Activated gamma-delta T cell (primary cell): ENCODE results near the gene ZBTB20.
"Not testable (repeated sequence)": the region's sequence is repeated elsewhere in the genome, so short reads cannot be mapped to it uniquely, and the experiment has no call there.

Experiments used
- DNase-seq: peaks from one replicate; lab custom pipeline; 2025; lab: John Stamatoyannopoulos, UW
- total RNA-seq, 2 donors: gene quantifications; one replicate each; lab custom pipeline; 2026; lab: John Stamatoyannopoulos, UW

Gene ZBTB20
- 98.1 to 115 reads per million in 2 donors for total RNA-seq

GRCh38 chr3:115146418-115147328 is at the start of gene ZBTB20:
TSS of gene ZBTB20 (minus strand) at chr3:115147288.
- DNase-seq: peak; percentile 65

DNA sequence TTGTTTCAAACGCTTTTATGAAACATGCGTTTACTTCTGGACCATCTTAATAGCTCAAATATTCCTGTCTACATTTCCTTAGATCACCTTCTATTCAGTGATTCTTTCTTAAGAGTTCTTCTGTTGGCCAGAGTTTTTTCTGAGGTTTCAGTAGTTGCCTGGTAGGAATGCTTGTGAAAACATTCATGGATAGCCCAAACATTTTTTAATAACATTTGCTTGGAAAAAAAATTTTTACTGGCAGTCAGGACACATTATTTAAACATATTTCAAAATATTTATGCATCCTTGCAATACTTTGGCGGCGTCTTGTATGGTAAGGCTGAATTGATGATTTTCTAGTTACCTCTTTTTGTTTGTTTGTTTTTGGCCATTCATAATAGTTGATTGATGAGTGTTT is 47.4 kb upstream of the ZBTB20 start:
- no peak for DNase-seq

- DNase-seq: no peak
These were observed 43.7 kb upstream of the ZBTB20 start for GRCh38 chr3:115190747-115191146.

DNA sequence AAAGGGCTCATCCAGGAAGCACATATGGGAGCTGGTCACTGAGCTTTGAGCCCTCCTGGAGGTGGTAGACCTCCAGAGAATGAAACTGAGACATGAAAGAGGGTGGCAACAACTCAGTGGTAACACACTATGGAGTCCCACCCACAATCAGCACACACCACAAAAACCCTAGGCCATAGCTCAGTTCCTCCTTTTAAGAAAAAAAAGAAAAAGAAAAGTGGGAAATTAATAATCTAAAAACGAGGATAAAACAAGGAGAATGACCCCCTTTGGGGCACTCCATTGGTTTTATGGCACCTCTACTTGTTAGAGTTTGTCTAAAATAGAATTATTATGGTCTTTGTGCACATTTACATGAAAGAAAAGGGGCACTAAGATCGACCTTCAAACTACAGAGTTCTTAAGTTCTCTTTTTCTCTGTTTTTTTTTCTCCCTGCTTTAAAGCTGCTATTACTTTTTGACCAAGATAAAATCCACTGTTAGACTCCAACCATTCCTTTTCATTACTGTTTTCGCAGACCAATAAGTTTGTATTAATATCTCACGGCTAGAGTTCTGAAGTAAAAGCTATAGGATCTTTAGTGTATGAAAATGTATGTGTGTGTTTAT is 40.2 kb upstream of the ZBTB20 start:
- no peak for DNase-seq

DNA sequence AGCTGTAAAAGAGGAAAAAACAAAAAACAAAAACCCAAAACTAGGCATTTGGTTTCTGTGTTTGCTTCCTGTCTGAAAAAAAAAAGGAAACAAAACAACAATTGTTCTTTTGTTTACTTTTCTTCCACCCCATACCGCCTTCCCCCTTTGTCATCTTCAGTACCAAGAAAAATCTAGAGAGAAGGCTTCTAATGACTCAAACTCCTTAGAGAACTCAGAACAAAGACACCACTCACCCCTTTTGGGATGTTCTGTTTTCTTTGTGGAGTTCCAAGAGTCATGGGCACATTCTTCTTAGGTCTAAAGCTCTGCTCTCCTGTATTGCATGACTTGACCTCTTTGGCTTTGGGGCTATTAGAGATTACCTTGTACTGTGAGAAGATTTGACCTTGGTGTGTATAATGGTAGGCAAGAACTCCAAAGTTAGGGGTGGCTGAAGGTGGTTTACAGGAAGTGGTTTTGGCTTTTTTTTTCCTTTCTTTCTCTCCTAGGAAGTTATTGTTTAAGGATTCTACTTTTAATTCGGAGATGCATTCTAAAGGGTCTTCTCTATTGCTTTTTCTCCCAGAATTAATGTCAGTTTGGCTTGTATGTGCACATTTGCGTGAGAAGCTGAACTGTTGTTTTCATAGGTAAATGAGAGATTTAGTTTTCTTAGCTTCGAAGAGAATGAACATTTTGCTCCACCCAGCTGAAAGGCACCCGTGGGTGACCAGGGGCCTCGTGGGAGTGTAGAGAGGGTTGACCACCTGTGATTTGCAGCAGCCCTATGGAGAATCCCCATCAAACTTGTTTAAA is 39.5 kb upstream of the ZBTB20 start:
- DNase-seq: no peak

DNA sequence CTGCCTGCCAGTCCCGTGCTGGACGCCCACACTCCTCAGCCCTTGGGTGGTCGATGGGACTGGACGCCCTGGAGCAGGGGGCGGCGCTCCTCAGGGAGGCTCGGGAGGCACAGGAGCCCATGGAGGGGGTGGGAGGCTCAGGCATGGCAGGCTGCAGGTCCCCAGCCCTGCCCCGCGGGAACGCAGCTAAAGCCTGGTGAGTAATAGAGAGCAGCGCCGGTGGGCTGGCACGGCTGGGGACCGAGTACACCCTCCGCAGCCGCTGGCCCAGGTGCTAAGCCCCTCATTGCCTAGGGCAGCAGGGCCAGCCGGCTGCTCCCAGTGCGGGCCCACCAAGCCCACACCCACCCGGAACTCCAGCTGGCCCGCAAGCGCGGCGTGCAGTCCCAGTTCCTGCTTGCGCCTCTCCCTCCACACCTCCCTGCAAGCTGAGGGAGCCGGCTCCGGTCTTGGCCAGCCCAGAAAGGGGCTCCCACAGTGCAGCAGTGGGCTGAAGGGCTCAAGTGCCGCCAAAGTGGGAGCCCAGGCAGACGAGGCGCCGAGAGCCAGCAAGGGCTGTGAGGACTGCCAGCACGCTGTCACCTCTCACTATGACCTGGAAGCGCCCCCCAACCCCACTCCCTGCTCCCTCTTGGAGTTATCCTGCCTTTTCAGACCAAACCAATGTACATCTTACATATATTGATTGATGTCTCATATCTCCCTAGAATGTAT is 37.9 kb upstream of the ZBTB20 start:
- not testable (repeated sequence) for DNase-seq

DNA sequence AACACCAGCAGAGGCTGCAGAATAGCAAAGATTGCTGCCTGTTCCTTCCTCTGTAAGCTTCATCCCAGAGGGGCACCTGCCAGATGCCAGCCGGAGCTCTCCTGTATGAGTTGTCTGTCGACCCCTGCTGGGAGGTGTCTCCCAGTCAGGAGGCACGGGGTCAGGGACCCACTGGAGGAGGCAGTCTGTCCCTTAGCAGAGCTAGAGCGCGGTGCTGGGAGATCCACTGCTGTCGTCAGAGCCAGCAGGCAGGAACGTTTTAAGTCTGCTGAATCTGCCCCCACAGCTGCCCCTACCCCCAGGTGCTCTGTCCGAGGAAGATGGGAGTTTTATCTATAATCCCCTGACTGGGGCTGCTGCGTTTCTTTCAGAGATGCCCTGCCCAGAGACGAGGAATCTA is 31.8 kb upstream of the ZBTB20 start:
- not testable (repeated sequence) for DNase-seq

DNA sequence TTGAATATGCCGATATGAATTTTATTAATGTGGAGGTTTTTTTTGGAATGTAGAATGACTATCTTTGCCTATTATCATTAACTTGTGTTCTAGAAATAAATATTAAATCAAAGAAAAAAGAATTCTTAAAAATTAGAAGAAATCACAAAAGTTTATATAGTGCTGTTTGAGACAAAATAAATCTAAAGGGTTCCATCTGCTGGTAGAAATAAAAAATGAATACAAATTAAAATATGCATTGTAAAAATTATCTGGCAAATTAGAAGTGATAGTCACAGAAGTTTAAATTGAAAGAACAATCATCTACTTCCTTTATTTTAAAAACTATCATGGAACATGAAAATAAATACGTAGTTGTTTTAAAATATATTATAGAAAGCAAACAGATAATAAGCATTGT is 22.7 kb upstream of the ZBTB20 start:
- no peak for DNase-seq

DNA sequence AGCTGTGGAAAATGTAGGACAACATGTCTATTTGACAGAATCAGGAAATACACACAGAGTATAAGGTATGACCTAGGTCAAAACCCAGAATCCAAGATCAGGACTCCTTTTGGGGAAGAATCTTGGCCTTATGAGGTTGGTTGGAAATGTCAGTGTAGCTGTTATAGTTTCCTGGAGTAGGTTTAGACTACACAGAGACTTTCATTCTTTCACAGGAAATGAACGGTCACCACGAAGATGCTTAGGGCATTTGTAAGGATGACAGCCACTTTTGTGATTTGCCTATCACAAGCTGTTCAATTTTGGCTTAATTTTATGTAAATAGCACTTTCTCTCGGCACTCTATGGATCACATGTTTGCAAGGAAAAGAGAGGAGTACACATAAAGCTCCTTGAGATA is 18.6 kb upstream of the ZBTB20 start:
- no peak for DNase-seq

GRCh38 chr3:115165266-115165665 is 18.2 kb upstream of the ZBTB20 start:
- no peak for DNase-seq

DNA sequence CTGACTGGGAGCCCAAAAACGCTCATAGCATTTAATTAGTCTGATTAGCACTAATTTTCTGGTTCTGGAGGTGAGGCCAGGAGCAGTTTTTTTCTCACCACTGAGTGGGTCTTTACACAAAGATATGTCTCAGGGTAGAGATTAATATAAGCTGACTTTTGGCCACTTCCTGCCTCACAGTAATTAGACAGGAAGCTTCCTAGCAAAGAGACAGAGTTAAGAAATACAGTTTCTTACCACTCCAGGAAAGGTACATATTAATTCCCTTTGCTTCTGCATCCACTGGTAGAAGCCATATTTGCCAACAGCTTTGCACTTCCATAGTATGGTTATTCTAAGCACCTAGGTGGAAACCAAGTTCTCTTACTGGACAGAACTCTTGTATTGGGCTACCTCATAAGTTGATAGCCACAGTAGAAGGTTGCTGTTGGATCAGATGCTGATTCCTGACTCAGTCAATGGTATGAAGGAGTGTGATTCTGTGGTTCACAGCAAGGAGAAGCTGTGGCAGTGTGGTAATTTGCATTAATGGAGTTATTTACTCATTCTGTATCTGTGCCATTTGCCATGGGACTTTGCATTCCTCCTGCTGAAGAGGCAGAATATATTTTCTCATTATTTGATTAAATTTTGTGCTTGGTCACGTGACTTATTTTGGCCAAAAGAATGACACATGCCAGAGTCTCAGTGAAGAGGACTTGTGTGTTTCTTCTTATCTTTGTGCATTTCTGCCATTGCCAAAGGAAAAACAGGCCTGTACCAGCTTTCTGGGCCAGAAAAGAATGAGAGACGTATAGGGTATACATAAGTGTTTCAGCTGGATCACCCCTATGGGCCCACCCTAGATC is 17.5 kb upstream of the ZBTB20 start:
- no peak for DNase-seq

DNA sequence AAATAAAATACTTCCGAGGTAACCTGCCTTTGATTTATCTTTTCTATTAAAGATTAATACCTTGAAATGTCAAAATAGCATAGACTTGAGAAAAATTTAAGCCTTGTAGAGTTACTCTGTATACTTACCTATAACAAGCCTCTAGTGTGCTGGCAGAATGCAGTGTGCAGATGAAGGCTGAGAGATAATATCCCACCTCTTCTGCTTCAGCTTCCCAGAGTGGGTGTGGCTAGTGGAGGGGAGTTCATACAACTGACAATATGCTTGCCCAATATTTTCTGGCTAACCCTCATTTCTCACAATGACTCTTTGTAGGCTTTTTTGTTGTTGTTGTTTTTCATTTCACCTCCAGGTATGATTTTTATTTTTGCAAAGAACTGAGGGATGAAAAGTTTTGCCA is 15.7 kb upstream of the ZBTB20 start:
- no peak for DNase-seq

GRCh38 chr3:115161866-115162265 is 14.8 kb upstream of the ZBTB20 start:
- no peak for DNase-seq

- no peak for DNase-seq
These were observed 14.2 kb upstream of the ZBTB20 start for GRCh38 chr3:115161168-115161834.

DNA sequence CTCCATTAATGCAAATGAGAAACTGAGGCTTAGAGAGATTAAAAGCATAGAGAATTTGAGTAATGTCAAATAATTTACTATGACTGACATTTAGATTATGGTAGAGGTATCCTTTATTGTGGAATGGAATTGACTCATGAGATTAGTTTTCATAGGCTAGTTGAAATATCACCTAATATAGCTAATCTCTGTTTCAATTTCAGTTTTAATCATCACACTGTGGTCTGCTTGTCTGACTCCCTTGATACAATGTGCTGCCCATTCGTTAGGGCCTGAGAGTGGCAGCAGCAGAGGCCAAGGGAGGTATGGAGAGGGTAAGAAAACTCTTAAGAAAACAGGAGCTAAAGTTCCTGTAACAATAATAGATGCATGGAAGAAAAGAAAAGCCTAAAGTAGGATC is 13.2 kb upstream of the ZBTB20 start:
- no peak for DNase-seq

DNA sequence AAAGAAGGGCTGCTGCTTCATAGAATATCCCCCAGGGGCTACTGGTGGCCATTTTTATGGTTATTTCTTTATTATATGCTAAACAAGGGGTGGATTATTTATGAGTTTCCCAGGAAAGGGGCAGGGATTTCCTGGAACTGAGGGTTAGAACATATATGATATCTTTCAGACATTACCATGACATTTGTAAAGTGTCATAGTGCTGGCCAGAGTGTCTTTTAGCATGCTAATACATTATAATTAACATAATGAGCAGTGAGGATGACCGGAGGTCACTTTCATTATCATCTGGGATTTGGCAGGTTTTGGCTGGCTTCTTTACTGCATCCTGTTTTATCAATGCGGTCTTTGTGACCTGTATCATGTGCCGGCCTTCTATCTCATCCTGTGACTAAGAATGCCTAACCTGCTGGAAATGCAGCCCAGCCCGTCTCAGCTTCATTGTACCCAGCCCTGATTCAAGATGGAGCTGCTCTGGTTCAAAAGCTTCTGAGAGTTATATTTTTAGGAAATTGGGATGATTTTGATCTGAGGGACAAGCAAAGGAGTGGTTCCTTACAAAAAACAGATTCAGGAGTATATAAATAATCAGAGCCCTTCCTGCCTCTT is 9.1 kb upstream of the ZBTB20 start:
- DNase-seq: no peak

- DNase-seq: no peak
These were observed 7.5 kb upstream of the ZBTB20 start for GRCh38 chr3:115154611-115155010.

GRCh38 chr3:115151921-115152320 is 4.8 kb upstream of the ZBTB20 start:
- no peak for DNase-seq

GRCh38 chr3:115148142-115148790 is 1.2 kb upstream of the ZBTB20 start:
- DNase-seq: no peak
